Activated T-helper 17 cell treated with anti-CD3 and anti-CD28 coated beads, Interleukin-2, amount 50 U/mL, for 72 hours (primary cell): ENCODE data around the gene CACNB2. TPM values are rescaled to one million over a fixed set of nuclear protein-coding genes. Genes with fewer than 3 reads are reported as not detected.
"Not testable (repeated sequence)": the region's sequence is repeated elsewhere in the genome, so short reads cannot be mapped to it uniquely, and the experiment has no call there.

Experiments
- ATAC-seq: fragments of 150-1000 bp; cut with Tn5 transposase; replicated peaks from 2 replicates; pipeline ENCODE4 v1.10.0; 2021; ENCODE audit warnings: mild to moderate bottlenecking, moderate library complexity
- H3K27ac Mint-ChIP-seq: one replicate; pipeline ENCODE4 v1.8.0; 2022; ENCODE audit warnings: mixed read lengths
- H3K27me3 Mint-ChIP-seq: one replicate; pipeline ENCODE4 v1.8.0; 2022; ENCODE audit warnings: mixed read lengths
- H3K36me3 Mint-ChIP-seq: one replicate; pipeline ENCODE4 v1.8.0; 2022; ENCODE audit warnings: low read depth, mild to moderate bottlenecking, mixed read lengths
- H3K4me1 Mint-ChIP-seq: one replicate; pipeline ENCODE4 v1.8.0; 2022; ENCODE audit warnings: mixed read lengths
- H3K4me3 Mint-ChIP-seq: one replicate; pipeline ENCODE4 v1.8.0; 2022; ENCODE audit warnings: mild to moderate bottlenecking, mixed read lengths
- H3K9me3 Mint-ChIP-seq: one replicate; pipeline ENCODE4 v1.8.0; 2022; ENCODE audit warnings: mixed read lengths
- total RNA-seq, 2 donors: library from RNA; stranded (reverse); gene quantifications; one replicate each; pipeline ENCODE4 v1.2.3, GENCODE V29; 2022

CACNB2 gene
- total RNA-seq, 2 donors from 2014 or later: not detected

GRCh38 chr10:18134921-18135320 is 5.3 kb upstream of the CACNB2 start:
- no peak for ATAC-seq
- Mint-ChIP-seq H3K9me3 (no peaks in the 10 kb centered on the region), H3K27ac (no peak overlapping the region), H3K4me1 (no peaks in the 10 kb centered on the region), H3K36me3 (no peaks in the 10 kb centered on the region), H3K27me3 (peaks cover 6% of the 10 kb centered on the region), H3K4me3 (no peak overlapping the region)

GRCh38 chr10:18136073-18136791 is 4.0 kb upstream of the CACNB2 start:
- H3K27me3 Mint-ChIP-seq: peaks cover 7% of the 10 kb centered on the region
- no peak for ATAC-seq
- H3K4me1 Mint-ChIP-seq: no peaks in the 10 kb centered on the region
- no peaks in the 10 kb centered on the region for H3K9me3 Mint-ChIP-seq
- H3K36me3 Mint-ChIP-seq: no peaks in the 10 kb centered on the region
- H3K27ac Mint-ChIP-seq: no peak overlapping the region
- no peak overlapping the region for H3K4me3 Mint-ChIP-seq

GRCh38 chr10:18137111-18137510 is 3.1 kb upstream of the CACNB2 start:
- ATAC-seq: no peak
- Mint-ChIP-seq H3K4me1 (no peaks in the 10 kb centered on the region), H3K9me3 (no peaks in the 10 kb centered on the region), H3K4me3 (no peak overlapping the region), H3K27ac (no peak overlapping the region), H3K27me3 (peaks cover 15% of the 10 kb centered on the region), H3K36me3 (no peaks in the 10 kb centered on the region)

- Mint-ChIP-seq H3K9me3 (no peaks in the 10 kb centered on the region), H3K27ac (no peak overlapping the region), H3K27me3 (peaks cover 26% of the 10 kb centered on the region), H3K36me3 (no peaks in the 10 kb centered on the region), H3K4me1 (no peaks in the 10 kb centered on the region), H3K4me3 (no peak overlapping the region)
- no peak for ATAC-seq
Observed at GRCh38 chr10:18140957-18141845, 977 bp downstream of the CACNB2 start.

- H3K9me3 Mint-ChIP-seq: no peaks in the 10 kb centered on the region
- H3K27ac Mint-ChIP-seq: no peak overlapping the region
- H3K4me3 Mint-ChIP-seq: no peak overlapping the region
- no peaks in the 10 kb centered on the region for H3K4me1 Mint-ChIP-seq
- H3K36me3 Mint-ChIP-seq: no peaks in the 10 kb centered on the region
- peaks cover 24% of the 10 kb centered on the region for H3K27me3 Mint-ChIP-seq
- no peak for ATAC-seq
Observed at GRCh38 chr10:18142151-18142550, 1.9 kb downstream of the CACNB2 start.

- no peaks in the 10 kb centered on the region for H3K36me3 Mint-ChIP-seq
- H3K27me3 Mint-ChIP-seq: peaks cover 24% of the 10 kb centered on the region
- H3K27ac Mint-ChIP-seq: no peak overlapping the region
- H3K4me1 Mint-ChIP-seq: no peaks in the 10 kb centered on the region
- H3K9me3 Mint-ChIP-seq: no peaks in the 10 kb centered on the region
- ATAC-seq: no peak
- no peak overlapping the region for H3K4me3 Mint-ChIP-seq
Observed at GRCh38 chr10:18144396-18144795, 4.2 kb downstream of the CACNB2 start.

- Mint-ChIP-seq H3K27ac (no peak overlapping the region), H3K4me3 (no peak overlapping the region), H3K36me3 (no peaks in the 10 kb centered on the region), H3K4me1 (no peaks in the 10 kb centered on the region), H3K9me3 (no peaks in the 10 kb centered on the region), H3K27me3 (peaks cover 21% of the 10 kb centered on the region)
- ATAC-seq: no peak
Observed at GRCh38 chr10:18144928-18145327, 4.7 kb downstream of the CACNB2 start.

GRCh38 chr10:18145652-18146051 is 5.4 kb downstream of the CACNB2 start:
- H3K4me3 Mint-ChIP-seq: no peak overlapping the region
- H3K4me1 Mint-ChIP-seq: no peaks in the 10 kb centered on the region
- H3K27ac Mint-ChIP-seq: no peak overlapping the region
- peaks cover 20% of the 10 kb centered on the region for H3K27me3 Mint-ChIP-seq
- no peaks in the 10 kb centered on the region for H3K36me3 Mint-ChIP-seq
- no peak for ATAC-seq
- no peaks in the 10 kb centered on the region for H3K9me3 Mint-ChIP-seq

- Mint-ChIP-seq H3K9me3 (no peaks in the 10 kb centered on the region), H3K27ac (no peak overlapping the region), H3K4me3 (no peak overlapping the region), H3K27me3 (peaks cover 14% of the 10 kb centered on the region), H3K36me3 (no peaks in the 10 kb centered on the region), H3K4me1 (no peaks in the 10 kb centered on the region)
- no peak for ATAC-seq
Observed at GRCh38 chr10:18149196-18149800, 9.1 kb downstream of the CACNB2 start.

GRCh38 chr10:18151356-18151890 is 11.2 kb downstream of the CACNB2 start:
- H3K9me3 Mint-ChIP-seq: no peaks in the 10 kb centered on the region
- ATAC-seq: no peak
- no peak overlapping the region for H3K27ac Mint-ChIP-seq
- H3K27me3 Mint-ChIP-seq: peaks cover 11% of the 10 kb centered on the region
- H3K4me1 Mint-ChIP-seq: no peaks in the 10 kb centered on the region
- no peak overlapping the region for H3K4me3 Mint-ChIP-seq
- no peaks in the 10 kb centered on the region for H3K36me3 Mint-ChIP-seq

- H3K27me3 Mint-ChIP-seq: peaks cover 11% of the 10 kb centered on the region
- not testable (repeated sequence) for H3K4me3 Mint-ChIP-seq, H3K36me3 Mint-ChIP-seq, H3K4me1 Mint-ChIP-seq, ATAC-seq, H3K9me3 Mint-ChIP-seq, H3K27ac Mint-ChIP-seq
Observed at GRCh38 chr10:18153381-18153780, 13.2 kb downstream of the CACNB2 start.

- Mint-ChIP-seq H3K27me3 (peaks cover 11% of the 10 kb centered on the region), H3K36me3 (no peaks in the 10 kb centered on the region), H3K9me3 (no peaks in the 10 kb centered on the region)
Observed at GRCh38 chr10:18155321-18155720, 15.1 kb downstream of the CACNB2 start.

GRCh38 chr10:18156797-18157196 is 16.6 kb downstream of the CACNB2 start:
- H3K27ac Mint-ChIP-seq, H3K36me3 Mint-ChIP-seq, H3K9me3 Mint-ChIP-seq, H3K27me3 Mint-ChIP-seq, H3K4me1 Mint-ChIP-seq, ATAC-seq, H3K4me3 Mint-ChIP-seq: not testable (repeated sequence)

More at GRCh38 chr10:18155321-18155720, 15.1 kb downstream of the CACNB2 start:
- ATAC-seq: no peak
- Mint-ChIP-seq H3K4me3 (no peak overlapping the region), H3K27ac (no peak overlapping the region), H3K4me1 (no peaks in the 10 kb centered on the region)

- Mint-ChIP-seq H3K4me1 (no peaks in the 10 kb centered on the region), H3K27ac (no peak overlapping the region), H3K4me3 (no peak overlapping the region), H3K27me3 (no peaks in the 10 kb centered on the region), H3K9me3 (no peaks in the 10 kb centered on the region), H3K36me3 (no peaks in the 10 kb centered on the region)
- no peak for ATAC-seq
Observed at GRCh38 chr10:18157881-18158280, 17.7 kb downstream of the CACNB2 start.
